Upper lobe of right lung (tissue), 1 donor: Measurements from ENCODE around the gene FHIT. TPM values are rescaled to one million over a fixed set of nuclear protein-coding genes. Genes with fewer than 3 reads are reported as not detected.

Experiments
- ATAC-seq: fragments of 200-7000 bp; cut with Tn5 transposase; one replicate; pipeline ENCODE4 v1.9.1; 2020; ENCODE audit warnings: mild to moderate bottlenecking, moderate library complexity
- DNase-seq: peaks from one replicate; pipeline ENCODE4 v3.0.0-alpha.2; 2020
- H3K27ac ChIP-seq: fragments of 200-600 bp; one replicate; pipeline ENCODE4 v1.8.0; 2022
- H3K27me3 ChIP-seq: fragments of 200-600 bp; one replicate; pipeline ENCODE4 v1.8.0; 2022; ENCODE audit warnings: mild to moderate bottlenecking
- H3K36me3 ChIP-seq: fragments of 200-600 bp; one replicate; pipeline ENCODE4 v1.8.0; 2022
- H3K4me1 ChIP-seq: fragments of 200-600 bp; one replicate; pipeline ENCODE4 v1.8.0; 2022
- H3K4me3 ChIP-seq: fragments of 200-600 bp; one replicate; pipeline ENCODE4 v1.8.0; 2022; ENCODE audit warnings: mild to moderate bottlenecking
- H3K9me3 ChIP-seq: fragments of 200-600 bp; one replicate; pipeline ENCODE4 v1.8.0; 2022
- intact Hi-C: fragments of 100-400 bp; cut with DNase I; formaldehyde crosslinking; loops from one replicate; pipeline ENCODE4 v1.11.0; 2022
- total RNA-seq: library from RNA; stranded (reverse); fragmentation: NEBNext Ultra II Directional; extraction: Animal tissue kit (Norgen Biotek cat#: 25700); gene quantifications from one replicate; pipeline ENCODE4 v1.2.1, GENCODE V29; 2021
- TF ChIP-seq, protein P1 (sequence below): fragments of 200-600 bp; IDR thresholded peaks from one replicate; pipeline ENCODE4 v1.8.0; 2022; ENCODE audit warnings: antibody characterized with exemption
- donor health status: DM: no; HTN: yes; CAD: no; lungs with severe emphysema.

Gene FHIT
- total RNA-seq, 1 donor from 2014 or later: 9.6 TPM

DNA sequence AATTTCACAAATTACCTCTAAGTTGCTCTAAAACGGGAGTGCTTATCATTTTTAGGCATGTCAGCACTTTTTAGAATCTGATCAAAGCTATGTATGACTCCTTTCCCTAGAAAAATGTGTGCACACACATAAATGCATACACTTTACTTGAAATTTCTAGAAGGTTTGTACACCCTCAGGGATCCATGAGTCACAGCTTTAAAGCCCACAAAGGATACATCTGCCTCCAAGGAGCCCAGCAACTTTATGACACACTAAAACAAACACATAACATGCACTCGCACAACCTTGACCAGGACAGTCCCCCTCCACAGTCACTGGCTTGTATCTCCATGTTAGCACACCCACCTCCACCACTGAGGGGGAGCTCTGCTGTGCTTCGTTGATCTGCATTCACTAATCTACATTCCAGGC is 1479.5 kb downstream of the FHIT start:
- Histone ChIP-seq H3K4me1 (no peaks in the 10 kb centered on the region), H3K36me3 (no peaks in the 10 kb centered on the region), H3K9me3 (no peaks in the 10 kb centered on the region), H3K27ac (no peak overlapping the region), H3K4me3 (no peak overlapping the region), H3K27me3 (no peaks in the 10 kb centered on the region)
- TF ChIP-seq, protein P1, sequence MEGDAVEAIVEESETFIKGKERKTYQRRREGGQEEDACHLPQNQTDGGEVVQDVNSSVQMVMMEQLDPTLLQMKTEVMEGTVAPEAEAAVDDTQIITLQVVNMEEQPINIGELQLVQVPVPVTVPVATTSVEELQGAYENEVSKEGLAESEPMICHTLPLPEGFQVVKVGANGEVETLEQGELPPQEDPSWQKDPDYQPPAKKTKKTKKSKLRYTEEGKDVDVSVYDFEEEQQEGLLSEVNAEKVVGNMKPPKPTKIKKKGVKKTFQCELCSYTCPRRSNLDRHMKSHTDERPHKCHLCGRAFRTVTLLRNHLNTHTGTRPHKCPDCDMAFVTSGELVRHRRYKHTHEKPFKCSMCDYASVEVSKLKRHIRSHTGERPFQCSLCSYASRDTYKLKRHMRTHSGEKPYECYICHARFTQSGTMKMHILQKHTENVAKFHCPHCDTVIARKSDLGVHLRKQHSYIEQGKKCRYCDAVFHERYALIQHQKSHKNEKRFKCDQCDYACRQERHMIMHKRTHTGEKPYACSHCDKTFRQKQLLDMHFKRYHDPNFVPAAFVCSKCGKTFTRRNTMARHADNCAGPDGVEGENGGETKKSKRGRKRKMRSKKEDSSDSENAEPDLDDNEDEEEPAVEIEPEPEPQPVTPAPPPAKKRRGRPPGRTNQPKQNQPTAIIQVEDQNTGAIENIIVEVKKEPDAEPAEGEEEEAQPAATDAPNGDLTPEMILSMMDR: no peak
- no peak for ATAC-seq
- intact Hi-C loops: no loop called here
- no peak for DNase-seq

DNA sequence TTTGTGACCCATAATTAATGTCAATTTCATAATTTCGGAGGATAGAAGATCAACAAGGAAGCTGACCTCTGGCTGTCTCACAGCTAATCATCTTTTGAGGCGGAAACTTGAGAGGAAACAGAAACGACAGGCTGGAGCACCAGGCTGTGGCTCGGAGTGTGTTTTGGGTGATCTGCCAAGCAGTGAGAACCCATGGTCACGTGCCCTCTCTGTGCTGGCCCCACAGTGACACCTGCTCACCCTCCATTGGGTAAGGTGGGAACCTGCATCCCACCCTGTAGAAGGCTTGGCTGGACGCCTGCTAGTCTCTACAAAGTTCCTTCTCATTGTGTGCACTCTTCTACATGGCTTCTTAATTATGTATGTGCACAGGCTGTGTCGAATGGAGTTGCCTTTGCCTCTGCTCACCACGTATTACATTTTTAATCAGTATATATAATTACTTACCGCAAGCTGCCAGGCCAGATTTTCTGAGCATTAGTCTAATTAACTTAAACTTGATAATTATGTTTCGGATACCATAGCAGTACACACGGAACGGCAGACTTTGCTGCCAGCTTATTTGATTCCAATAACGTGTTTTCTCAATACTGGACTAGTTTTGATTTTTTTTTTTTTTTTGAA is 1482.0 kb downstream of the FHIT start:
- no peaks in the 10 kb centered on the region for H3K4me1 ChIP-seq
- H3K9me3 ChIP-seq: no peaks in the 10 kb centered on the region
- H3K36me3 ChIP-seq: no peaks in the 10 kb centered on the region
- TF ChIP-seq, protein P1: no peak
- intact Hi-C loops: no loop called here
- no peak for ATAC-seq
- H3K4me3 ChIP-seq: no peak overlapping the region
- no peaks in the 10 kb centered on the region for H3K27me3 ChIP-seq
- no peak for DNase-seq
- no peak overlapping the region for H3K27ac ChIP-seq

DNA sequence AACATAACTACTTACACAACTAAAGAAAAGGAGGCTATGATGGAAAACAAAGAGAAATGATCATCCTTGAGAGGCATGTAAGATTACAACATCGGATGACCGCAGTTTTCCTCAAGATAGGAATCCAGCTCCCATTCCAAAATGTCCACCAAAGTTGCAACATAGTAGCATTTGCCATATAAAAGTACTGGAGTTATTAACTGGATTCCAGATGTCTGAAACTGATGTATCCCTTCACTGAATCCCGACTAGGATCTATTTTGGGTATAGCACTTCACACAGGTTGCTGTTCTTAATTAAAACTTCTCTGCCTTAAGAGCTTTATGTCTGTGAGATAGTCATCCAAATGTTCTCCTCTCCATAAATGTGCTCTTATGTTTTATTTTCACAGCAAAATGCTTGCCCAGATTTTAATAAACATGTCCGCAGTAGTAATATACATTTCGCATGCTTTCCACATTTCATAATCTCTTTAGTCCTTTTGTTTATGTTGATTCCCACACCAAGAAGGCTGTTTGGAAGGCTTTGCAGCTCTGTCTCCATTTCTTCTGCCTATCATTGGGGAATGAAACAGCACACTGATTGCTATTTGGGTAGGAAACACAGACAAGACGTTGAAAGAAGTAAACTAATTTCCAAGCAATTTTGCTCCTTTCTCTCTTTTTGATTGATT is 1484.9 kb downstream of the FHIT start:
- TF ChIP-seq, protein P1: no peak
- Histone ChIP-seq H3K36me3 (no peaks in the 10 kb centered on the region), H3K4me3 (no peak overlapping the region), H3K27ac (no peak overlapping the region), H3K4me1 (no peaks in the 10 kb centered on the region), H3K27me3 (no peaks in the 10 kb centered on the region), H3K9me3 (no peaks in the 10 kb centered on the region)
- ATAC-seq: no peak
- DNase-seq: no peak
- intact Hi-C loops: no loop called here

DNA sequence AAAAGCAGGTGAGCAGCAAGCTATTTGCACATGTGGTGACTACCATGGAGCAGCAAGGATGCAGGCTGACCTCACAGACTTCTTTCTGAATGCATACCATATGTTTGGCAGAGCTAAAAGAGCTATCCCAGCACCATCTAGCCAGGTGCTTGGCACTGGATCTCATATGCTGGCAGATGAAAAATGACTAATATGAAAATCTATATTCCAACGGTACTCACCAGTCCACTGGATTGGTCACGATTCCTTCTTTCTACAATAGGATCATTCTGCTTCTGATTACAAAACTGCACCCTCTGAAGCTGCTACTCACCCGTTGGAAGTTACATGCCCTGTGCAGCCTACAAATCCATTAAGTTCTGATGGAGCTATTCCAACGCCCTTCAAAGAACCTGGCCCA is 1487.1 kb downstream of the FHIT start:
- H3K4me3 ChIP-seq: no peak overlapping the region
- no peaks in the 10 kb centered on the region for H3K4me1 ChIP-seq
- DNase-seq (no peak), ATAC-seq (no peak)
- H3K27ac ChIP-seq: no peak overlapping the region
- TF ChIP-seq, protein P1: no peak
- H3K36me3 ChIP-seq: no peaks in the 10 kb centered on the region
- no peaks in the 10 kb centered on the region for H3K27me3 ChIP-seq
- H3K9me3 ChIP-seq: no peaks in the 10 kb centered on the region
- intact Hi-C loops: no loop called here

DNA sequence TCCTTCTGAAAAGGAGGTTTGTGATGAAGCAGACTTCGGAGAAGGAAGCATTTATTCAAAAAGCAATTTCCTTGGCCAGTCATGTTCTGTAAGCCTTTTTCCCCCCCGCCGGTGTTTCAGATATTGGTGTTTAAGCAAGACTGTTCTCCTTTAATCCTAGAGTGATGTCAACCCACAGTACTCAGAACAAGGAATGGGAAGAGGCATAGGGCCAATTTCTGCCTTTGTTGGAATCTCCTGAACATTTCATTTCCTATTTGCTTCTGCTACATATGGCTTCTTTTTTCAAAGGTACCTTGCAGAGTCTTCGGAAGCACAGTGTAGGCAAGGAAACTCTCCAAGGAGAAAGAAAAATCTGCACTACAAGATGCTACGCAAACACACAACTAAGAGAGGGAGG is 1488.3 kb downstream of the FHIT start:
- no peak overlapping the region for H3K27ac ChIP-seq
- H3K27me3 ChIP-seq: no peaks in the 10 kb centered on the region
- H3K36me3 ChIP-seq: no peaks in the 10 kb centered on the region
- intact Hi-C loops: no loop called here
- DNase-seq (no peak), ATAC-seq (no peak)
- H3K9me3 ChIP-seq: no peaks in the 10 kb centered on the region
- H3K4me1 ChIP-seq: no peaks in the 10 kb centered on the region
- TF ChIP-seq, protein P1: no peak
- no peak overlapping the region for H3K4me3 ChIP-seq
